Measurements from ENCODE around the gene CTXN2.

- no peak for TF ChIP-seq CTCF (IDR thresholded peaks at IDR 0.05; ENCODE audit: insufficient read depth, low read length, poor library complexity, severe bottlenecking)
- no peak for TF ChIP-seq EZH2phosphoT487 (conservative IDR thresholded peaks at IDR 0.05; ENCODE audit: low read length)
These were observed 8.7 kb upstream of the CTXN2 start for GRCh38 chr15:48182749-48183148.
